ENCODE data around the gene DRD4. TPM values are rescaled to one million over a fixed set of nuclear protein-coding genes. Genes with fewer than 3 reads are reported as not detected.

The DRD4 gene
- total and polyA plus RNA-seq, 9 of the 15 experiments (the other 6 are each of a cell fraction or from before 2014, with no cell fraction given) = 0.04 to 0.95 (median 0.21) TPM; not detected in 5

DNA sequence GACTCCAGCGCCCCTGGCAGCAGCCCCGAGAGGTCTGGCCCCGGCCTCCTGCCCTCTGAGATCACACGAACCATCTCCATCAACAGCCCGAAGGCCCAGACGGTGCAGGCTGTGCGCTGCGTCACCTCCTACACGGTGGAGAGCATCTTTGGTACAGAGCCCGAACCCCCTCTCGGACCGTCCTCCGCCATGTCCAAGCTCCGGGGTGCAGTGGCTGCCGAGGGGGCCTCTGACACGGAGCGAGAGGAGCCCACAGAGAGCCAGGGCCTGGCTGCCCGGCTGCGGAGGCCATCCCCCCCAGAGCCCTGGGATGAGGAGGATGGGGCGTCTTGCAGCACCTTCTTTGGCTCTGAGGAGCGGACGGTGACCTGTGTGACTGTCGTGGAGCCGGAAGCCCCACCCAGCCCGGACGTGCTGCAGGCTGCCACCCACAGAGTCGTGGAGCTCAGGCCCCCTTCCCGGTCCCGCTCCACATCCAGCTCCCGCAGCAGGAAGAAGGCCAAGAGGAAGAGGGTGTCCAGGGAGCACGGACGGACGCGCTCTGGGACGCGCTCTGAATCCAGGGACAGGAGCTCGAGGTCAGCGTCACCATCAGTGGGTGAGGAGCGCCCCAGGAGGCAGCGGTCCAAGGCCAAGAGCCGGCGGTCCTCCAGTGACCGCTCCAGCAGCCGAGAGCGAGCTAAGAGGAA, 29.0 kb upstream of the DRD4 start:
- Histone ChIP-seq H3K9ac (ENCODE audit: insufficient read depth in 1 of 2, low read depth in 2 of 2, low read length in 2 of 2) (no peak overlapping the region), H3K27me3 (ENCODE audit: control insufficient read depth in 2 of 2, insufficient read depth in 2 of 2, low read length in 2 of 2) (no peaks in the 10 kb centered on the region), H3K4me1 (replicated peaks in 1 of 2; ENCODE audit: control insufficient read depth in 2 of 2, insufficient read depth in 2 of 2, low read length in 2 of 2) (peaks cover 0 to 44% of the 10 kb centered on the region in 2 experiments; a peak in 3 of 5 replicates), H3K4me2 (ENCODE audit: insufficient read depth, low read length) (no peak overlapping the region), H4K20me1 (replicated peaks; ENCODE audit: control insufficient read depth, insufficient read depth, low read length) (peaks cover 15% of the 10 kb centered on the region; the same call in 1 of the 2 replicates), H2AFZ (ENCODE audit: low read depth, low read length) (no peak overlapping the region), H3K36me3 (ENCODE audit: control insufficient read depth, insufficient read depth, low read length) (peaks cover 99% of the 10 kb centered on the region), H3K9me1 (ENCODE audit: control insufficient read depth, insufficient read depth, low read length) (no peaks in the 10 kb centered on the region), H3K79me2 (ENCODE audit: control insufficient read depth, insufficient read depth, low read length) (no peaks in the 10 kb centered on the region), H3K4me3 (no peak overlapping the region), H3K27ac (ENCODE audit: extremely low read depth, low read depth, low read length) (no peak overlapping the region), H3K9me3 (replicated peaks; ENCODE audit: control insufficient read depth, insufficient read depth, low read depth, low read length) (no peaks in the 10 kb centered on the region)
- intact Hi-C loops (cut with micrococcal nuclease) = no loop called here
- ChIA-PET CTCF (ENCODE audit: low intra/inter-chr PET ratio) (no interaction called here), POLR2A (interaction anchor here (0.6 to 0.9 kb wide), 5 partner anchors 25 to 198 kb away, joined by 3 read pairs; no protein-coding TSS in a partner anchor)
- FAIRE-seq (no peak), DNase-seq (ENCODE audit: extremely low read depth in 1 of 4, low spot score in 3 of 4) (no peak), ATAC-seq (no peak)
- no TSS peak for BruUV-seq (replicated peaks)
- WGBS (ENCODE audit: insufficient coverage, low coverage, missing lambda C conversion rate) = 94% methylated on average over 24 of the region's 45 CpGs
- in situ Hi-C loops (cut with MboI) = no loop called here
- TF ChIP-seq YY1 (IDR thresholded peaks at IDR 0.05; ENCODE audit: borderline replicate concordance in 1 of 3, control insufficient read depth in 1 of 3, extremely low read depth in 1 of 3, insufficient read depth in 3 of 3, insufficient read length in 1 of 3, insufficient replicate concordance in 2 of 3, low read depth in 1 of 3, low read length in 2 of 3) = no peak
- no peak for TF ChIP-seq PBX2 (CRISPR knock-in tag; IDR thresholded peaks at IDR 0.05; ENCODE audit: low read depth)
- TF ChIP-seq PBX2 (tag; conservative IDR thresholded peaks at IDR 0.05; ENCODE audit: low read depth) = no peak
- TF ChIP-seq GTF2F1 (IDR thresholded peaks at IDR 0.05; ENCODE audit: low read depth, low read length) = no peak
- TF ChIP-seq ZNF830 (CRISPR knock-in tag; IDR thresholded peaks at IDR 0.05) = no peak
- TF ChIP-seq ZBTB33 (CRISPR knock-in tag; IDR thresholded peaks at IDR 0.05) = peak; percentile 68
- TF ChIP-seq RBM17 (IDR thresholded peaks at IDR 0.05; ENCODE audit: borderline replicate concordance, low read depth, low read length) = no peak
- TF ChIP-seq POLR2G (IDR thresholded peaks at IDR 0.05; ENCODE audit: low read depth, low read length) = peak; percentile 19; the same call in 1 of the 2 replicates
- no peak for TF ChIP-seq HEY1 (CRISPR knock-in tag; IDR thresholded peaks at IDR 0.05; ENCODE audit: borderline replicate concordance)
- no peak for TF ChIP-seq MTA1 (IDR thresholded peaks at IDR 0.05; ENCODE audit: borderline replicate concordance)
- no peak for TF ChIP-seq ETV6 (IDR thresholded peaks at IDR 0.05; ENCODE audit: borderline replicate concordance in 1 of 2, low read depth in 2 of 2, low read length in 1 of 2)
- no peak for TF ChIP-seq ETV6 (CRISPR knock-in tag; IDR thresholded peaks at IDR 0.05; ENCODE audit: borderline replicate concordance)
- TF ChIP-seq ARID3B (CRISPR knock-in tag; IDR thresholded peaks at IDR 0.05; ENCODE audit: borderline replicate concordance) = no peak
